NCI-H1694 treated with DMSO at 0.1 percent for 48 hours (cell line): ENCODE measurements around the gene MRPS31.

Experiments used
- DNase-seq: peaks from one replicate; lab custom pipeline; 2025; lab: John Stamatoyannopoulos, UW

Gene MRPS31

GRCh38 chr13:40770934-40771618 is at the start of gene MRPS31:
Gene MRPS31 (minus strand): TSS chr13:40771190. CDS start chr13:40771136, 54 bp downstream.
- DNase-seq: peak; percentile 84

- DNase-seq: no peak
Measured at GRCh38 chr13:40819797-40820315, 48.9 kb upstream of the MRPS31 start.

GRCh38 chr13:40818926-40819325 is 47.9 kb upstream of the MRPS31 start:
- DNase-seq: no peak

- DNase-seq: no peak
Measured at GRCh38 chr13:40814803-40815202, 43.8 kb upstream of the MRPS31 start.

GRCh38 chr13:40813667-40814454 is 42.9 kb upstream of the MRPS31 start:
- DNase-seq: no peak

- no peak for DNase-seq
Measured at GRCh38 chr13:40812724-40813445, 41.9 kb upstream of the MRPS31 start.

- DNase-seq: no peak
Measured at GRCh38 chr13:40812102-40812501, 41.1 kb upstream of the MRPS31 start.

- DNase-seq: no peak
Measured at GRCh38 chr13:40809471-40809870, 38.5 kb upstream of the MRPS31 start.

- no peak for DNase-seq
Measured at GRCh38 chr13:40806241-40806640, 35.3 kb upstream of the MRPS31 start.

GRCh38 chr13:40803316-40803715 is 32.3 kb upstream of the MRPS31 start:
- no peak for DNase-seq

- DNase-seq: no peak
Measured at GRCh38 chr13:40801255-40802217, 30.5 kb upstream of the MRPS31 start.

- DNase-seq: no peak
Measured at GRCh38 chr13:40800559-40800958, 29.6 kb upstream of the MRPS31 start.

- no peak for DNase-seq
Measured at GRCh38 chr13:40799508-40799907, 28.5 kb upstream of the MRPS31 start.

- DNase-seq: no peak
Measured at GRCh38 chr13:40798380-40798779, 27.4 kb upstream of the MRPS31 start.

GRCh38 chr13:40796649-40797048 is 25.7 kb upstream of the MRPS31 start:
- DNase-seq: no peak

GRCh38 chr13:40794414-40795368 is 23.7 kb upstream of the MRPS31 start:
- no peak for DNase-seq

GRCh38 chr13:40793339-40793738 is 22.3 kb upstream of the MRPS31 start:
- DNase-seq: no peak

GRCh38 chr13:40792284-40793051 is 21.5 kb upstream of the MRPS31 start:
- DNase-seq: no peak

- no peak for DNase-seq
Measured at GRCh38 chr13:40790154-40790616, 19.2 kb upstream of the MRPS31 start.
